Tongue (tissue), 2 donors: ENCODE results near the gene EIF1AD. TPM values are rescaled to one million over a fixed set of nuclear protein-coding genes. Genes with fewer than 3 reads are reported as not detected.
A peak's percentile ranks its signal among the peaks of the same experiment; 100 is the strongest.
"Not testable (repeated sequence)": the region's sequence is repeated elsewhere in the genome, so short reads cannot be mapped to it uniquely, and the experiment has no call there.

Experiments
- DNase-seq: peaks from one replicate; pipeline ENCODE4 v3.0.0-alpha.2; 2015
- total RNA-seq: library from RNA; depleted of rRNA; stranded (reverse); fragments of >200 nt; gene quantifications from one replicate; pipeline ENCODE4 v1.2.3, GENCODE V29; 2014

EIF1AD gene
- total RNA-seq, 1 donor from 2014 or later = 34.2 TPM

DNA sequence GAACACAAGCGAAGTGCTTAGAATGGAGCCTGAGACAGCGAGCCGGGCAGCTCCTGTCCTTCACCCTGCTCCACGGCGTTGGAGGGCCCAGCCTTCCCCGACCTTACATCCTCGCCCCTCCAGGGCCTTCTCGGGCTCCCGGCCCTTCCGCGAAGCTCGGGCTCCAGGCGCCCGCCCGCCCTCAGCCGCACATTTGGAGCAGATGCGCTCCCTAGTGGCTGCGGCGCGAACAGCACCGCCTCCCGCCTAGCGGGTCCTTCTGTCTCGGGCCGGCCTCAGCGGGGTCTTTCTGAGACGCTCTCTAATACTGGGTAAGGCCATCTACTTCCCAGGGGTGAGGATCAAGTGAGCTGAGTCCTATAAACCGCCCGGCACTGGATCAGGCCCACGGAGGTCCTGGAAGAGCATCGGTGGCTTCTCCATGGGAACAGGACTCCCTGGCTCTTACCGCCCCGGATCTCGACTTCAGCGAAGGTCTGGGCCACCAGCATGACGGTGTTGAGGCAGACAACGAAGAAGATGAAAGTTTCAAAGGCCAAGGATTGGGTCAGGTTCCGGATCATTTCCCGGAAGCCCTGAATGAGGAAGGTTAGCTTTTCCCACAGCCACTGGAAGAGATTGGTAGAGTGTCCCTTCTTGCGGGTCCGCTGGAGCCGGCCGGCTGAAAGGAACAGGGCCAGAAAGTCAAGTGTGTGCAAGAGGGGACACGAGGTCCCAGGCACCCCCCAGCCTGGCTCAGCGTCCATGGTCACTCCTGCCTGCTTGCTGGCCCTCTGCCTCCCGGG is 20.6 kb upstream of the EIF1AD start:
- peak; percentile 74 for DNase-seq

DNA sequence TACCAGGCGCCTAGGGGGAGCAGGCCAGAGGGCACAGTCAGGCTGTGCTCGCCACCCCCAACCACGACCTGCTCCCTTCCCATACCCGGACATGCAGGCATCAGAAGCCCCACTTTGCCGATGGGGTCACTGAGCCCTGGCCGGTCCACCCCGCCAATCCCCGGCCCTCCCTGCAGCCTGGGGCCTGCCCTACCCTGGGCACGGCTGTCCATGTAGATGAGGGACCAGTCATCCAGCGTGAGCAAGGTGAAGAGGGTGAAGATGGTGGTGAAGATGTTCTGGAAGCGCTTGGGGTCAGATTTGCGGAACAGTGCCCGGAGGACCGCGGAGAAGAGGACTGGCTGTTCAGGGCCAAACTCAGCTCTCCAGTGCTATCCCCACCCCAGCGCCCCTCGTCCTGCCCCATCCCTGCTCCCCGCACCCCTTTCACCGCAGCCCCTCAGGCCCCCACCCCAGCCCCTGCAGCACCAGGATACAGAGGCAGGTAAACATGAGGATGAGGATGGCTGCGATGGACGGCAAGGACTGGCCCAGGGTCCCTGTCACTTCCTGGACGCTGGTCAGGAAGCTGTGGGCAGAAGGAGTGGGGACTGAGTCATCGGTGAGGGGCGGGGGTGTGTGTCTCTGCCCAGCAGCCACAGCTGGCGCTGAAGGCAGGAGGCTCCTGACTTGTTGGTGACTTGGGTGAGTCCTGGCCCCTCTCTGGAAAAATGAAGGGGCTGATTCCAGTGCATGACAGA is 18.8 kb upstream of the EIF1AD start:
- DNase-seq = no peak

GRCh38 chr11:66020212-66020611 is 18.3 kb upstream of the EIF1AD start:
- no peak for DNase-seq

- DNase-seq = no peak
Measured at GRCh38 chr11:66017321-66017720, 15.4 kb upstream of the EIF1AD start.

GRCh38 chr11:66016793-66017177 is 14.8 kb upstream of the EIF1AD start:
- DNase-seq = no peak

GRCh38 chr11:66015936-66016792 is 14.2 kb upstream of the EIF1AD start:
- peak; percentile 22 for DNase-seq

GRCh38 chr11:66015454-66015881 is 13.5 kb upstream of the EIF1AD start:
- peak; percentile 11 for DNase-seq

DNA sequence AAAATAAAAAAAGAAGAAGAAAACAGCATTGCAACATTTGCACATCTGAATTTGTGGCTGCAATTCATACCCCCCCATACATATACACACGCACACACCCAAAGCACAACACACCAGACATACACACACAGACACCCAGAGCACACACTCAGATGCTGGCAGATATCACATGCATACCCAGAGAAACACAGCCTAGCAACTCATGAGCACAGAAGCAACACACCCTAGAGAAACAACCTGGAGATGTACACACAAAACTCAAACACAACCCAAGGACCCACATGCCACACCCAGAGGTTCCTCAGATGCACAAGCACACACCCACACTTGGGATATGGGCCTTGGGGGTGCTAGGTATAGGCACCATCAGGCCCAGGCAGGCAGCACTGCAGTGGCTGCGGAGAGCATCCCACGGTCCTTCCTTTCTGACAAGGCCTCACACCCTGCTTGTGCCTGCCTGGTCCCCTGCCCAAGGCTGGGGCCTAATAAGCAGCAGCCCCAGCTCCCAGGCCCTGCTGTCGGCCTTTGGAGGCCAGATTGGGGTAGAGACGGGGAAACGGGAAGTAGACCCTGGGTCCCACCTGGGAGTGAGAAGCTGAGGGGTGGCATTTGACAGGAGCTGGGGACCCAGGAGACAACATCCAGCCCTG is 13.0 kb upstream of the EIF1AD start:
- no peak for DNase-seq

DNA sequence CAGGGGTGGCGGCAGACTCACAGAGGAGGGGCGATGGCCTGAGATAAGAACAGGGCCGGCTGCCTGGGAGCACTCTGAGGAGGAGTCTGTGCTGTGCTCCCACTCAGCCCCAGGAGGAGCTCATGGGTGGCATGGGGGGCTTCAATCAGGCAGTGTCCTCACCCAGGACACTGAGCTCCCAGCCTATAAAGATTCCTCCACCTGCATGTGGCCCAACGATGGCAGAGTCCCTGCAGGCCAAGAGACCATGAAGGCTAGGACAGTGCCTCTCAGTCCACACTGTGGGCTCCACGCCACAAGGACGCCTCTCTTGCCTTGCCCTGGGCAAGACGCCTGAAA is 11.8 kb upstream of the EIF1AD start:
- no peak for DNase-seq

GRCh38 chr11:66012946-66013761 is 11.2 kb upstream of the EIF1AD start:
- DNase-seq = no peak

GRCh38 chr11:66012371-66012945 is 10.5 kb upstream of the EIF1AD start:
- DNase-seq = no peak

DNA sequence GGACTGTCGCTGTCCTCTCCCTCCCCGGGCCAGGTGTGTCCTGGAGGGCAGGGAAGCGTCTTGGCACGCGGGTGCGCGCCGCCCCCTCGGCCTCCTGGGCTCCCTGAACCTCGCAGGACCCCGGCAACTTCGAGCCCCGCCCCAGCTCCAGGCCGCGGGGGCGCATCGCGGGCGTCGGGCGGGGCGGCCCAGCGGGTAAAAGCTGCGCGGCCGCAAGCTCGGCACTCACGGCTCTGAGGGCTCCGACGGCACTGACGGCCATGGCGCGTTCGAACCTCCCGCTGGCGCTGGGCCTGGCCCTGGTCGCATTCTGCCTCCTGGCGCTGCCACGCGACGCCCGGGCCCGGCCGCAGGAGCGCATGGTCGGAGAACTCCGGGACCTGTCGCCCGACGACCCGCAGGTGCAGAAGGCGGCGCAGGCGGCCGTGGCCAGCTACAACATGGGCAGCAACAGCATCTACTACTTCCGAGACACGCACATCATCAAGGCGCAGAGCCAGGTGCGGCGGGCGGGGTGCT is 9.9 kb upstream of the EIF1AD start, which contains the start of gene CST6:
TSS of gene CST6 (plus strand) at position 224 of the 519 bp plus-strand sequence. CDS start at position 261, 37 bp downstream.
- DNase-seq = no peak

- no peak for DNase-seq
Measured at GRCh38 chr11:66011239-66011784, 9.4 kb upstream of the EIF1AD start.

GRCh38 chr11:66010036-66010435 is 8.1 kb upstream of the EIF1AD start:
- not testable (repeated sequence) for DNase-seq

DNA sequence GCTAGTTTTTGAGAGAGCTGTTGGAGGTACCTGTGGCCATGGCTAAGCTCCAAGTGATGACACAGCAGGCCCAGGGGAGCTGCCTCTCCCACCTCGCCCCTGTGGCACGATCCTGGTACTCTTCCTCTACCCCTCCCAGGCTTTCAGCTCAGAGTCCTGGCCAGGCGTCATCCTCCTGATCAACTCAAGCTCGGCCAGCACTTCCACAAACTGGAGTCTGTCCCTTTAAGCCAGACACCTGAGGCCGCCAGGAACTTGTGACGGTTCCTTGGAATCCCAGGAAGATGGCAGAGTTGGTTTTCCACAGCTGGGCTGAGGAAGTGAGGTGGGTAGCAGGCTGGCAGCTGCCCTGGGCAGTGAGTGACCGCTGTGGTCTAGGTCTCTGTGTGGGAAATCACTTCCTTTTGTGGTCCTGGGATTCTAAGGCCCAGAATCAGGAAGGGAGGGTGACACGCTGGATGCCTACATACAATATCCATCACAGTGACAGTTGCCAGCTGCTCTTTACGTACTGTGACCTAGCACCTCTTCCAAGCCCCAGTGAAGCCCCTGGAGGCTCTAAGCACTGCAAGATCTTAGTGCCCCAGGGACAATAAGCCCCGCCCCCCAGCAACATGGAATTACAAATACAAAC is 6.6 kb upstream of the EIF1AD start:
- no peak for DNase-seq

DNA sequence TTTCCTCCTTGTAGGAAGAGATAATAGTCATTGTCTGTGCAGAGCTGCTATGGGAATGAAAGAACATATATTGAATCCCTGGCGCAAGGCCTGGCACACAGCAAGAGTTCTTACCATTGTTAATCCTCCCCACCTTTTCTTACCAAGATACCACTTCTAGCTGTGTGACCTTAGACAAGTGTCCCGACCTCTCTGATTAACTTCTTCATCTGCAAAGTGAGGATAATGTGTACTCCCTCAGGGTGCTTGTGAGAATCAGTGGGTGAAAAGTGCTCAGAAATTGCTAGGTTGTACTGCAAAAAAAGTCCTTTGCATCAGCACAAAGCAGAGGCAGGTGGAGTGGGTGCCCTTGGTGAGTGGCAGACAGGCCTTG is 6.1 kb upstream of the EIF1AD start:
- no peak for DNase-seq

DNA sequence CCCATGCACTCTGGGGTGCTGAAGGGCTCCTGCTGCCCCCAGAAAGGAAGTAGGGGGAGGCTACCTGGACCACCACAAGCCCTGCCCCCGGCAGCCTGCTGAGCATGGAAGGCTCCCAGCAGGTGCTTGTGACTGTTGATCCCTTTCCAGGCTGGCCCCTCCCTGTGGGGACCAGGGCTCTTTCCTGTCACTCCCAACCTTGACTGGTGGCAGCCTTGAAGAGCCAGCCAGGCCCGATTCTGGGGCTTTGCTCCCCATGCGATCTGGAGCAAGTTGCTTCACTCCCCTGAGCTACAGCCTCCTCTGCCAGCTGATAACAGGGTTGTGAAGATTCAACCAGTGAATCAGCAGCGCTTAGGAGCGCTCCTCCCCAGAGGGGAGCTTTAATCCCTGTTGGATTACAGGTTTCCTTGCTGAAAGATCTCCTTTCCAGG is 5.3 kb upstream of the EIF1AD start:
- DNase-seq = no peak

GRCh38 chr11:66006891-66007176 is 4.9 kb upstream of the EIF1AD start:
- no peak for DNase-seq

DNA sequence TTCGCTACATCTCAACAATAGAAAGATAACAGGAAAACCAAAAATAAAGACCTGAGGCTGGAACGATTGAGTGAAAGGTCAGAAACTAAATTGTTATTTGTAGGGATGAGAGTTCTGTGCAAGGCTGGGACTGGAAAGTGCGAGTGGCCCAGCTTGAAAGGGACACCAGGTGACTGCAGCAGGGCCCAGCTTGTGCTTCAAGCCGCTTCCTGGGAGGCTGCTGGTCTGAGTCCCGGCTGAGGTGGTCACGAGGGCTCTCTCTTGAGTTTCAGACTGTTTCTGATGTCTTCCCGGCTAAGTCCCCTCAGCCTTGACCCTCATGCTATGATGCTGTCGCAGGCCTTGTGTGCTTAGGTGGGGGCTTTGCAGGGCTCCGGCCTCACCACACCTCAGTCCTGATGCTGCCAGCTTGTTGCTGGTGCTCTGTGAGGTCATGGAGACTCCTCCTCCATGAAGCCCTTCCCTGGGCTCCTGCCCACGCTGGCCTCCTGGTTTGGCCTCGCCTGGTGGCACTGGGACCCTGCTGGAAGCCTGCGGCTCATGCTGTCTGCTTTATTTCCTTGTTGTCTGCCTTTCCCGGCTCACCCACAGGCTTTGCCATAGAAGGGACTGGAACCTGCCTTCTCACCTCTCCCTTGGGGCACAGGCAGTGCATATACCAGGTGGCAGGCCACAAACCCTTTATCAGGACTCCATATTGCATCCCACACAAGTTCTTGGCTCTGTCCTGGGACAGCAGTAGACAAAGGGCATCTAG is 4.4 kb upstream of the EIF1AD start:
- DNase-seq = no peak
